IPS-15b (cell line): Measurements from ENCODE around the gene TERC.

Source experiments
- H3K27me3 ChIP-seq: one replicate; pipeline ENCODE4 v1.6.1; 2013; ENCODE audit warnings: low read length; ENCODE audit not compliant: control insufficient read depth, insufficient read depth
- H3K36me3 ChIP-seq: one replicate; pipeline ENCODE4 v1.6.1; 2013; ENCODE audit warnings: low read length; ENCODE audit not compliant: control insufficient read depth, insufficient read depth
- H3K4me1 ChIP-seq: one replicate; pipeline ENCODE4 v1.6.1; 2013; ENCODE audit warnings: mild to moderate bottlenecking, low read length; ENCODE audit not compliant: control insufficient read depth, insufficient read depth
- H3K4me3 ChIP-seq: one replicate; pipeline ENCODE4 v1.5.1; 2013; ENCODE audit warnings: low read depth, low read length
- H3K9ac ChIP-seq: one replicate; pipeline ENCODE4 v1.6.1; 2013; ENCODE audit warnings: low read depth, mild to moderate bottlenecking, low read length
- H3K9me3 ChIP-seq: one replicate; pipeline ENCODE4 v1.6.1; 2013; ENCODE audit warnings: mild to moderate bottlenecking, low read length; ENCODE audit not compliant: control insufficient read depth, insufficient read depth

The TERC gene

GRCh38 chr3:169787791-169788190, 22.9 kb upstream of the TERC start:
- no peaks in the 10 kb centered on the region for H3K4me1 ChIP-seq
- no peak overlapping the region for H3K4me3 ChIP-seq
- no peaks in the 10 kb centered on the region for H3K36me3 ChIP-seq
- no peaks in the 10 kb centered on the region for H3K9me3 ChIP-seq
- H3K27me3 ChIP-seq: no peaks in the 10 kb centered on the region
- no peak overlapping the region for H3K9ac ChIP-seq

GRCh38 chr3:169787120-169787519, 22.3 kb upstream of the TERC start:
- no peaks in the 10 kb centered on the region for H3K9me3 ChIP-seq
- no peak overlapping the region for H3K4me3 ChIP-seq
- peaks cover 4% of the 10 kb centered on the region for H3K36me3 ChIP-seq
- no peaks in the 10 kb centered on the region for H3K4me1 ChIP-seq
- H3K9ac ChIP-seq: no peak overlapping the region
- no peaks in the 10 kb centered on the region for H3K27me3 ChIP-seq

GRCh38 chr3:169781209-169781855, 16.5 kb upstream of the TERC start:
- Histone ChIP-seq H3K4me3 (no peak overlapping the region), H3K36me3 (peaks cover 16% of the 10 kb centered on the region)

GRCh38 chr3:169780742-169781141, 15.9 kb upstream of the TERC start:
- Histone ChIP-seq H3K27me3 (no peaks in the 10 kb centered on the region), H3K4me1 (peaks cover 5% of the 10 kb centered on the region), H3K9me3 (no peaks in the 10 kb centered on the region), H3K9ac (no peak overlapping the region), H3K4me3 (no peak overlapping the region), H3K36me3 (peaks cover 16% of the 10 kb centered on the region)

More at GRCh38 chr3:169781209-169781855, 16.5 kb upstream of the TERC start:
- H3K4me1 ChIP-seq: peaks cover 2% of the 10 kb centered on the region
- no peak overlapping the region for H3K9ac ChIP-seq
- H3K27me3 ChIP-seq: no peaks in the 10 kb centered on the region
- no peaks in the 10 kb centered on the region for H3K9me3 ChIP-seq

- Histone ChIP-seq H3K4me3 (no peak overlapping the region), H3K9ac (no peak overlapping the region), H3K4me1 (peaks cover 9% of the 10 kb centered on the region), H3K36me3 (peaks cover 16% of the 10 kb centered on the region), H3K9me3 (no peaks in the 10 kb centered on the region), H3K27me3 (no peaks in the 10 kb centered on the region)
Observed at GRCh38 chr3:169777822-169778221, 13.0 kb upstream of the TERC start.

- H3K4me3 ChIP-seq: peak overlapping the region; percentile 95
- H3K27me3 ChIP-seq: no peaks in the 10 kb centered on the region
- peaks cover 3% of the 10 kb centered on the region for H3K36me3 ChIP-seq
- H3K9ac ChIP-seq: no peak overlapping the region
- H3K9me3 ChIP-seq: no peaks in the 10 kb centered on the region
- peaks cover 9% of the 10 kb centered on the region for H3K4me1 ChIP-seq
Observed at GRCh38 chr3:169774186-169774585, 9.3 kb upstream of the TERC start.

- no peaks in the 10 kb centered on the region for H3K27me3 ChIP-seq
- peak within 1 kb of the TSS; percentile 95 for H3K4me3 ChIP-seq
- no peaks in the 10 kb centered on the region for H3K36me3 ChIP-seq
- H3K9ac ChIP-seq: peak within 1 kb of the TSS; percentile 96
- H3K4me1 ChIP-seq: peaks cover 9% of the 10 kb centered on the region
- H3K9me3 ChIP-seq: no peaks in the 10 kb centered on the region
Observed at GRCh38 chr3:169772897-169773816, 8.3 kb upstream of the TERC start, which contains the start of gene MYNN. MYNN (plus strand) TSS chr3:169773396; CDS start chr3:169774296, 900 bp downstream.

GRCh38 chr3:169772305-169772896, 7.5 kb upstream of the TERC start:
- Histone ChIP-seq H3K9ac (peak overlapping the region; percentile 96), H3K9me3 (no peaks in the 10 kb centered on the region), H3K27me3 (no peaks in the 10 kb centered on the region), H3K36me3 (no peaks in the 10 kb centered on the region), H3K4me3 (peak overlapping the region; percentile 95), H3K4me1 (peaks cover 9% of the 10 kb centered on the region)

GRCh38 chr3:169771497-169772304, 6.8 kb upstream of the TERC start:
- H3K27me3 ChIP-seq: no peaks in the 10 kb centered on the region
- H3K9ac ChIP-seq: peak overlapping the region; percentile 49
- H3K4me1 ChIP-seq: peaks cover 9% of the 10 kb centered on the region
- H3K36me3 ChIP-seq: no peaks in the 10 kb centered on the region
- H3K9me3 ChIP-seq: no peaks in the 10 kb centered on the region
- peak overlapping the region; percentile 95 for H3K4me3 ChIP-seq

- H3K9ac ChIP-seq: peak within 1 kb of the TSS; percentile 49
- H3K9me3 ChIP-seq: no peaks in the 10 kb centered on the region
- no peaks in the 10 kb centered on the region for H3K27me3 ChIP-seq
- H3K36me3 ChIP-seq: peaks cover 1% of the 10 kb centered on the region
- H3K4me3 ChIP-seq: peak within 1 kb of the TSS; percentile 63
- no peaks in the 10 kb centered on the region for H3K4me1 ChIP-seq
Observed at GRCh38 chr3:169769287-169770181, 4.7 kb upstream of the TERC start, which contains the start of gene ACTRT3. ACTRT3 (minus strand) TSS chr3:169769561; CDS start chr3:169769520, 41 bp downstream.
